A549 (cell line): ENCODE data around the gene ZNF831. TPM values are rescaled to one million over a fixed set of nuclear protein-coding genes. Genes with fewer than 3 reads are reported as not detected.
A peak's percentile ranks its signal among the peaks of the same experiment; 100 is the strongest.

ENCODE experiments used
- ATAC-seq, 2 experiments: fragments of 200-7000 bp in 1 of 2; fragments of >200 bp in 1 of 2; cut with Nextera tagmentation in 1 of 2; cut with Tn5 transposase in 1 of 2; 3 replicates each; pipeline versions ENCODE4 v1.8.0 to v1.9.1; 2018 to 2020; ENCODE audit warnings: mild to moderate bottlenecking in 1 of 2, moderate library complexity in 1 of 2
- CTCF ChIA-PET: fragments of 300-600 bp; sonication (Branson Sonifier 250); formaldehyde crosslinking; extraction: SDS; loops from one replicate; lab custom pipeline; 2021; ENCODE audit warnings: antibody characterized with exemption, inconsistent platforms; lab: Yijun Ruan, JAX
- POLR2A ChIA-PET: fragments of 350-600 bp; formaldehyde crosslinking; extraction: SDS; loops from one replicate; lab custom pipeline; 2021; ENCODE audit warnings: antibody characterized with exemption, inconsistent platforms; lab: Yijun Ruan, JAX
- DNase-seq, 2 experiments: peaks; one replicate each; pipeline versions ENCODE4 v3.0.0 to v3.0.0-alpha.2; 2011 to 2016; ENCODE audit warnings: low read depth in 1 of 2, low spot score in 1 of 2
- FAIRE-seq: peaks from 2 replicates; lab custom pipeline; 2011; peaks lifted over from hg19 to GRCh38; lab: Jason Lieb, UNC
- H3K27ac ChIP-seq, 2 experiments: fragments of >200 bp; sonication (Bioruptor Twin); formaldehyde crosslinking; 3 replicates each; pipeline ENCODE4 v1.5.1; 2016 to 2017
- H3K4me1 ChIP-seq: fragments of >200 bp; sonication (Bioruptor Twin); formaldehyde crosslinking; 3 replicates; pipeline ENCODE4 v1.6.1; 2016
- H3K4me2 ChIP-seq: fragments of >200 bp; sonication (Bioruptor Twin); formaldehyde crosslinking; 3 replicates; pipeline ENCODE4 v1.6.1; 2016
- H3K4me3 ChIP-seq: fragments of >200 bp; sonication (Bioruptor Twin); formaldehyde crosslinking; 3 replicates; pipeline ENCODE4 v1.5.1; 2016
- H3K9me3 ChIP-seq: fragments of >200 bp; sonication (Bioruptor Twin); formaldehyde crosslinking; 3 replicates; pipeline ENCODE4 v1.6.1; 2016
- ATOH8 ChIP-seq: fragments of 250-450 bp; sonication (Bioruptor Pico); IDR thresholded peaks from 2 replicates; pipeline ENCODE4 v1.5.0; 2020; ENCODE audit warnings: low read depth, mild to moderate bottlenecking, moderate library complexity
- CBX2 ChIP-seq: fragments of 200-600 bp; sonication (generic); IDR thresholded peaks from 2 replicates; pipeline ENCODE4 v1.6.1; 2016; ENCODE audit warnings: low read depth, mild to moderate bottlenecking, borderline replicate concordance
- CEBPB ChIP-seq, 2 experiments: fragments of >200 bp in 1 of 2; sonication (Bioruptor Twin) in 1 of 2; formaldehyde crosslinking in 1 of 2; IDR thresholded peaks; 2 replicates each; pipeline ENCODE4 v1.6.1; 2012 to 2016
- ESRRA ChIP-seq: fragments of 150-350 bp; IDR thresholded peaks from 2 replicates; pipeline ENCODE4 v1.6.1; 2014; ENCODE audit warnings: mild to moderate bottlenecking, low read length, borderline replicate concordance
- FOSB ChIP-seq: fragments of 250-450 bp; sonication (Bioruptor Pico); IDR thresholded peaks from 2 replicates; pipeline ENCODE4 v1.5.0; 2020; ENCODE audit warnings: mild to moderate bottlenecking, moderate library complexity
- FOSL2 ChIP-seq, 2 experiments: fragments of 450-650 bp in 1 of 2; fragments of >200 bp in 1 of 2; sonication (Bioruptor Twin) in 1 of 2; formaldehyde crosslinking; IDR thresholded peaks; 2 replicates each; pipeline versions ENCODE4 v1.5.0 to v1.6.1; 2016 to 2020; ENCODE audit warnings: mild to moderate bottlenecking in 1 of 2, moderate library complexity in 1 of 2
- HOXB5 ChIP-seq: fragments of 250-450 bp; sonication (Bioruptor Pico); IDR thresholded peaks from 2 replicates; pipeline ENCODE4 v1.5.0; 2020; ENCODE audit warnings: mild to moderate bottlenecking, moderate library complexity
- JUNB ChIP-seq: fragments of >200 bp; sonication (Bioruptor Twin); formaldehyde crosslinking; IDR thresholded peaks from 2 replicates; pipeline ENCODE4 v1.6.1; 2016
- KDM1A ChIP-seq: fragments of 200-600 bp; sonication (generic); IDR thresholded peaks from 2 replicates; pipeline ENCODE4 v1.6.1; 2016; ENCODE audit warnings: low read depth, mild to moderate bottlenecking
- MAZ ChIP-seq: fragments of 150-350 bp; IDR thresholded peaks from 2 replicates; pipeline ENCODE4 v1.6.1; 2014; ENCODE audit warnings: antibody characterized with exemption, low read depth, low read length, borderline replicate concordance
- MYC ChIP-seq: IDR thresholded peaks from 2 replicates; pipeline ENCODE4 v1.6.1; 2012; ENCODE audit warnings: mild to moderate bottlenecking, inconsistent platforms, low read length, improper control_type of control experiment, borderline replicate concordance
- RCOR1 ChIP-seq: fragments of 150-350 bp; IDR thresholded peaks from 2 replicates; pipeline ENCODE4 v1.6.1; 2014; ENCODE audit warnings: antibody characterized with exemption, low read length, low read depth
- REST ChIP-seq: fragments of 200-600 bp; sonication (generic); IDR thresholded peaks from 2 replicates; pipeline ENCODE4 v1.6.1; 2016; ENCODE audit warnings: antibody characterized with exemption, mild to moderate bottlenecking, moderate library complexity
- SMC3 ChIP-seq: fragments of >200 bp; sonication (Bioruptor Twin); formaldehyde crosslinking; IDR thresholded peaks from 3 replicates; pipeline ENCODE4 v1.6.1; 2018; ENCODE audit warnings: inconsistent platforms
- SREBF2 ChIP-seq: fragments of 450-650 bp; IDR thresholded peaks from 2 replicates; pipeline ENCODE4 v1.6.1; 2014; ENCODE audit warnings: mild to moderate bottlenecking, moderate library complexity
- ZFP36 ChIP-seq: fragments of 450-650 bp; IDR thresholded peaks from 2 replicates; pipeline ENCODE4 v1.6.1; 2014; ENCODE audit warnings: borderline replicate concordance; ENCODE audit not compliant: partially characterized antibody
- ZSCAN20 ChIP-seq: fragments of 250-450 bp; sonication (Bioruptor Pico); IDR thresholded peaks from 2 replicates; pipeline ENCODE4 v1.8.0; 2022; ENCODE audit warnings: mild to moderate bottlenecking, moderate library complexity
- WGBS: methylation state at CpG from one replicate; pipeline ENCODE4 v1.1.6; 2017; ENCODE audit errors: missing lambda C conversion rate; 5-methylcytosine and 5-hydroxymethylcytosine counted together
- polyA plus RNA-seq, 4 experiments: library from polyadenylated mRNA; depleted of rRNA in 3 of 4; stranded (reverse); fragments of >200 nt; fragmentation: RNase III in 1 of 4; extraction: RNeasy Plus Mini Kit Qiagen cat#74134 plus additional on column Dnase treatment in 1 of 4; gene quantifications; 2 replicates in 3 of 4; 3 replicates in 1 of 4; pipeline ENCODE4 v1.2.3, GENCODE V29; 2011 to 2017
- TF ChIP-seq, protein P1 (sequence below): fragments of 450-650 bp; IDR thresholded peaks from 2 replicates; pipeline ENCODE4 v1.6.1; 2014; ENCODE audit warnings: antibody characterized with exemption

Gene ZNF831
- polyA plus RNA-seq, 2 of the 4 experiments (the other 2 are of a cell fraction), result not detected

- no peaks in the 10 kb centered on the region; the same call in 2 of the 3 replicates for H3K9me3 ChIP-seq
- H3K4me1 ChIP-seq, result no peaks in the 10 kb centered on the region
- no peak overlapping the region for H3K4me2 ChIP-seq
- H3K4me3 ChIP-seq, result no peak overlapping the region
- ChIA-PET CTCF (no interaction called here), POLR2A (no interaction called here)
- TF ChIP-seq JUNB, result no peak
- TF ChIP-seq, protein P1, sequence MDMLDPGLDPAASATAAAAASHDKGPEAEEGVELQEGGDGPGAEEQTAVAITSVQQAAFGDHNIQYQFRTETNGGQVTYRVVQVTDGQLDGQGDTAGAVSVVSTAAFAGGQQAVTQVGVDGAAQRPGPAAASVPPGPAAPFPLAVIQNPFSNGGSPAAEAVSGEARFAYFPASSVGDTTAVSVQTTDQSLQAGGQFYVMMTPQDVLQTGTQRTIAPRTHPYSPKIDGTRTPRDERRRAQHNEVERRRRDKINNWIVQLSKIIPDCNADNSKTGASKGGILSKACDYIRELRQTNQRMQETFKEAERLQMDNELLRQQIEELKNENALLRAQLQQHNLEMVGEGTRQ, result no peak
- no peak for TF ChIP-seq FOSL2 (IDR thresholded peaks at IDR 0.05)
- no peak for TF ChIP-seq FOSL2 (CRISPR knock-in tag; IDR thresholded peaks at IDR 0.05)
- no peak for TF ChIP-seq HOXB5 (CRISPR knock-in tag)
- TF ChIP-seq SREBF2, result no peak
- no peak for TF ChIP-seq ZFP36
- no peak for TF ChIP-seq MAZ
- TF ChIP-seq FOSB (CRISPR knock-in tag), result no peak
- no peak for TF ChIP-seq KDM1A
- TF ChIP-seq CBX2, result no peak
- TF ChIP-seq ZSCAN20 (CRISPR knock-in tag), result no peak
- no peak for TF ChIP-seq REST
- no peak for TF ChIP-seq ATOH8
- 3% methylated on average over 6 of the region's 6 CpGs for WGBS
- FAIRE-seq (no peak), DNase-seq (no peak), ATAC-seq (no peak)
- H3K27ac ChIP-seq, result no peak overlapping the region
Measured at GRCh38 chr20:59131551-59132285, 31.9 kb upstream of the ZNF831 start.

DNA sequence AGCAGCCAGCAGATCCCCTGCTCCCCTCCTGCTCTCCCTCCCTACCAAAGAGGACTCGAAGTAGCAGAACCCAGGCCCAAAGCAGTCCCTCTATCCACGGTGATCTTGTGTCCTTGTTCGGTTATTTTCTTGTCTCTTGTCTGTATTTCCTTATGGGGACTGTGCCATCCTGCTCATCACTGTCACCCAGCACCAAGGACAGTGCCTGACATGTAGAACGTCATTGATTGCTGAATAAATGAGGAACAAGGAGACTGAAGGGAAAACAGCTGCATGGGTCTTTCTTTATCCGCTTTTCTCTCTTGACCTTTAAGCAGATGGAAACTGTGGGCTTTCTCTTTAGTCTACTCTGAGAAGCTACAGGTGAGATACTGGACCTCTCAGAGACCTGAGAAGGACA, 29.4 kb upstream of the ZNF831 start:
- Histone ChIP-seq H3K27ac (no peak overlapping the region), H3K9me3 (no peaks in the 10 kb centered on the region; the same call in 2 of the 3 replicates), H3K4me3 (no peak overlapping the region), H3K4me1 (no peaks in the 10 kb centered on the region), H3K4me2 (no peak overlapping the region)
- 2% methylated on average over 5 of the region's 5 CpGs for WGBS
- no peak for TF ChIP-seq ESRRA
- TF ChIP-seq MYC, result no peak
- no peak for TF ChIP-seq CEBPB (IDR thresholded peaks at IDR 0.05)
- TF ChIP-seq RCOR1, result no peak
- no peak for TF ChIP-seq SMC3
- TF ChIP-seq REST, result peak; percentile 74
- TF ChIP-seq JUNB, result no peak
- no peak for FAIRE-seq
- POLR2A ChIA-PET, result no interaction called here
- ATAC-seq, result no peak
- DNase-seq, result no peak
- CTCF ChIA-PET, result no interaction called here
